Sigmoid colon (tissue), 4 donors: ENCODE data around the gene SNX33.

Experiments
- CTCF ChIP-seq, 4 experiments: fragments of 450-650 bp in 3 of 4; fragments of 200-600 bp in 1 of 4; IDR thresholded peaks; one replicate each; pipeline ENCODE4 v1.5.1; 2016 to 2019; ENCODE audit warnings: antibody characterized with exemption in 4 of 4, mild to moderate bottlenecking in 3 of 4, moderate library complexity in 2 of 4
- POLR2A ChIP-seq, 2 donors: fragments of 450-650 bp; IDR thresholded peaks; one replicate each; pipeline ENCODE4 v1.6.1; 2016; ENCODE audit warnings: antibody characterized with exemption in 2 of 2, mild to moderate bottlenecking in 2 of 2, moderate library complexity in 2 of 2
- POLR2AphosphoS5 ChIP-seq, 4 donors: sonication (generic); formaldehyde crosslinking; IDR thresholded peaks; one replicate each; pipeline ENCODE4 v1.6.1; 2017; ENCODE audit warnings: antibody characterized with exemption in 4 of 4

GRCh38 chr15:75598361-75598760 is 49.4 kb upstream of the SNX33 start:
- no peak for TF ChIP-seq CTCF (IDR thresholded peaks at IDR 0.05)
- TF ChIP-seq POLR2AphosphoS5 (IDR thresholded peaks at IDR 0.05) = no peak
- no peak for TF ChIP-seq POLR2A (IDR thresholded peaks at IDR 0.05)
